MM.1S (cell line): ENCODE results near the gene SHANK1.
"Not testable (repeated sequence)": the region's sequence is repeated elsewhere in the genome, so short reads cannot be mapped to it uniquely, and the experiment has no call there.

Experiments used
- EZH2 ChIP-seq: fragments of 300-600 bp; sonication (generic); optimal IDR thresholded peaks from 2 replicates; pipeline ENCODE3; 2017; ENCODE audit warnings: low read depth, mild to moderate bottlenecking, antibody characterized with exemption, low read length, mixed read lengths
- EZH2phosphoT487 ChIP-seq: fragments of 300-600 bp; sonication (generic); IDR thresholded peaks from 2 replicates; pipeline ENCODE4 v1.6.1; 2018; ENCODE audit warnings: antibody characterized with exemption, low read length
- TF ChIP-seq, protein P1 (sequence below): fragments of 300-600 bp; sonication (generic); IDR thresholded peaks from 2 replicates; pipeline ENCODE4 v1.5.1; 2016; ENCODE audit warnings: antibody characterized with exemption, low read length, mixed read lengths

GRCh38 chr19:50763521-50763920 lies 43.9 kb upstream of the SHANK1 start:
- TF ChIP-seq, protein P1, sequence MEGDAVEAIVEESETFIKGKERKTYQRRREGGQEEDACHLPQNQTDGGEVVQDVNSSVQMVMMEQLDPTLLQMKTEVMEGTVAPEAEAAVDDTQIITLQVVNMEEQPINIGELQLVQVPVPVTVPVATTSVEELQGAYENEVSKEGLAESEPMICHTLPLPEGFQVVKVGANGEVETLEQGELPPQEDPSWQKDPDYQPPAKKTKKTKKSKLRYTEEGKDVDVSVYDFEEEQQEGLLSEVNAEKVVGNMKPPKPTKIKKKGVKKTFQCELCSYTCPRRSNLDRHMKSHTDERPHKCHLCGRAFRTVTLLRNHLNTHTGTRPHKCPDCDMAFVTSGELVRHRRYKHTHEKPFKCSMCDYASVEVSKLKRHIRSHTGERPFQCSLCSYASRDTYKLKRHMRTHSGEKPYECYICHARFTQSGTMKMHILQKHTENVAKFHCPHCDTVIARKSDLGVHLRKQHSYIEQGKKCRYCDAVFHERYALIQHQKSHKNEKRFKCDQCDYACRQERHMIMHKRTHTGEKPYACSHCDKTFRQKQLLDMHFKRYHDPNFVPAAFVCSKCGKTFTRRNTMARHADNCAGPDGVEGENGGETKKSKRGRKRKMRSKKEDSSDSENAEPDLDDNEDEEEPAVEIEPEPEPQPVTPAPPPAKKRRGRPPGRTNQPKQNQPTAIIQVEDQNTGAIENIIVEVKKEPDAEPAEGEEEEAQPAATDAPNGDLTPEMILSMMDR, result not testable (repeated sequence)
- TF ChIP-seq EZH2, EZH2phosphoT487: not testable (repeated sequence)
